H1 (cell line): ENCODE results near the gene SLC25A28. TPM values are rescaled to one million over a fixed set of nuclear protein-coding genes. Genes with fewer than 3 reads are reported as not detected.

ENCODE experiments used
- ATF3 ChIP-seq: IDR thresholded peaks from 2 replicates; pipeline ENCODE4 v1.6.1; 2011; ENCODE audit warnings: low read depth, mild to moderate bottlenecking, low read length; ENCODE audit not compliant: insufficient read depth
- SRF ChIP-seq: IDR thresholded peaks from 2 replicates; pipeline ENCODE4 v1.6.1; 2011; ENCODE audit warnings: mild to moderate bottlenecking, low read depth, low read length, moderate library complexity
- polyA plus RNA-seq, 7 experiments: library from polyadenylated mRNA; depleted of rRNA in 3 of 7; stranded (reverse) in 5 of 7; unstranded in 2 of 7; fragments of >200 nt in 5 of 7; fragments of 200-250 nt in 2 of 7; gene quantifications; 1 replicate in 5 of 7; 2 replicates in 1 of 7; 4 replicates in 1 of 7; pipeline versions ENCODE4 v1.2.1 to v1.2.3, GENCODE V29; 2011 to 2013; ENCODE audit warnings: missing spikeins in 2 of 7, mixed read lengths in 2 of 7
- total RNA-seq: library from RNA; stranded (reverse); fragmentation: NEBNext Ultra II Directional; extraction: Animal tissue kit (Norgen Biotek cat#: 25700); gene quantifications from 2 replicates; pipeline ENCODE4 v1.2.1, GENCODE V29; 2021

Gene SLC25A28
- total and polyA plus RNA-seq, 2 of the 8 experiments (the other 6 are each of a cell fraction or from before 2014, with no cell fraction given) = 17.2 to 18.5 TPM

- TF ChIP-seq SRF (no peak), ATF3 (no peak)
Measured at GRCh38 chr10:99598011-99598410, 22.2 kb downstream of the SLC25A28 start (continued).
